ENCODE results near the gene ZNF469.
"Not testable (repeated sequence)": the region's sequence is repeated elsewhere in the genome, so short reads cannot be mapped to it uniquely, and the experiment has no call there.

ZNF469 gene

DNA sequence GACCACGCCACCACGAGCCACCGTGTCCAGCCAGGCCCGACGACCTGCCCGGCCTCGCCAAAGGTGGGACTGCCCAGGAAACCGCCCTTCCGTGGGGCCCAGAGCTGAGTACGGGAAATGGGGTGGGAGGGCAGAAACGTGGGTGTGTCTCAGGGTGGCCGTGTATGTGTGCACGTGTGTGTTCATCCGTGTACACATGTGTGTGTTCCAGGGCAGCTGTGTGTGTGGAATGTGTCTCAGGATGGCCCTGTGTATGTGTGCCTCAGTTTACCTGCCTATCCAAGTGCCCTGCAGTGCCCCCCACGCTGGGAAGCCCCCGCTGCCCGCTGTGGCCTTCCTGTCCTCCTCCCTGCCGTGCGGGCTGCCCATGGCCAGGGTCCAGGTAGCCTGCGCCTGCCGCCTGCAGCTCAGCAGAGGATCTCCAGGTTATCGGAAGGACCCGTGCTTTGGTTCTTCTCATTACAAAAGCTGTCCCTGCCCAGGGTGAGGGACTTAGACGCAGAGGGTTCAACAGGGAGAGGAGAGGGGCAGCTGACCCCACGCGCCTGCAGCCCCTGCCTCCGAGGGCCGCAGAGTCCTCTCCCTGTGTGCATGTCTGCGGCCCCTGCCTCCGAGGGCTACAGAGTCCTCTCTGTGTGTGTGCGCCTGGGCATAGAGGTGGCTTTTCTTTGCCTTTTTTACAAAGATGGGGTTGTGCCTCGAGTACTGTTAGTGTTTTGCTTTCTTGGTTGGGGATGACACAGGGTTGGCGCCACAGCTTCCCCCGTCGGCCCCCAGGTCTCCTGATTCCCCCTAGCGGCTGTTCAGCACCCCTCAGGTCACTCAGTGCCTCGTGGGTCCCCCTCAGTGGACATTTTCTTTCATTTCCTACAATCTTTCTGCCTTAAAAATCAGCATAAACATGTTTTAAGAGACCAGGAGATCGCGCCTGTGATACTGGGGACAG lies 23.6 kb downstream of the ZNF469 start:
- Histone ChIP-seq H3K4me1 (no peaks in the 10 kb centered on the region), H3K36me3 (replicated peaks) (no peaks in the 10 kb centered on the region), H3K4me3 (no peak overlapping the region), H3K27me3 (ENCODE audit: low read depth) (no peaks in the 10 kb centered on the region), H3K9me3 (no peaks in the 10 kb centered on the region)
- DNase-seq (ENCODE audit: low spot score in 2 of 2) = no peak
- in situ Hi-C loops (cut with MboI; ENCODE audit: low sequenced_read_pairs) = no loop called here

DNA sequence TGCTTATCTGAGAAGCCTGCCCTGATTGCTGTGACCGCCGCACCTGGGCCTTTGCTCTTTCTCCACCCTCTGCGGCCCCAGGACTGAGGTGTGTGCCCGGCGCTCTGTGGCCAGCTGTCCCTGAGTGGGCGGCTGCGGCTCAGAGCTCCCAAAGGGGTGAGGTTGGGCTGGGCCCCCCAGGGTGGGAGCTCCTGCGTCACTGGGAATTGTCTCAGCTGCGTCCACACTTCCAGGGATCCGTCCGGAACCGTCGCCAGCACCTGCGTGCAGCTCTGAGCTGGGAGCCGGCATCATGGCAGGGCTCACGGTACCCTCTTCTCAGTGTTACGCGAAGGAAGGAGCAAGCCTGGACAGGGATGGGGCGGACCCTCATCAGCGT lies 24.3 kb downstream of the ZNF469 start:
- Histone ChIP-seq H3K4me1 (no peaks in the 10 kb centered on the region), H3K9me3 (no peaks in the 10 kb centered on the region), H3K4me3 (no peak overlapping the region), H3K27me3 (ENCODE audit: low read depth) (no peaks in the 10 kb centered on the region), H3K36me3 (replicated peaks) (no peaks in the 10 kb centered on the region)
- DNase-seq (ENCODE audit: low spot score in 2 of 2) = no peak
- in situ Hi-C loops (cut with MboI; ENCODE audit: low sequenced_read_pairs) = no loop called here

DNA sequence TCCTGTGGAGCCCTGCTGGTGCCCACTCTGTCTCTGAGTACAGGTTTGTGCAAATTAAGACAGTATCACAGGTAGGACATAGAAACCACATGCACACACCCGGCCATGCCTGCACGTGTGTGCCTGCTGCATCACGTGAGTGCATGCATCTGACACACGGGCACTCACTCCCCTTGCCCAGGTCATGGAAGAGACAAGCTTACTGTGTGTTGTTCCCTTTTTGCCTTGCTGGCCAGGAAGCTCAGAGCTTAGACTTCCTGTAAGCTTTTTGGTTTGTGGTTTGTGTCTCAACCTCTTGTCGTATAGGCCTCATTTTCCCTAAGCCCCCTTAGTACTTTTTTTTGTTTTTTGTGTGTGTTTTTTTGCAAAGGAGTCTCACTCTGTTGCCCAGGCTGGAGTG lies 25.0 kb downstream of the ZNF469 start:
- Histone ChIP-seq H3K4me3 (no peak overlapping the region), H3K4me1 (no peaks in the 10 kb centered on the region), H3K9me3 (no peaks in the 10 kb centered on the region), H3K27me3 (ENCODE audit: low read depth) (no peaks in the 10 kb centered on the region), H3K36me3 (replicated peaks) (no peaks in the 10 kb centered on the region)
- in situ Hi-C loops (cut with MboI; ENCODE audit: low sequenced_read_pairs) = no loop called here
- no peak for DNase-seq (ENCODE audit: low spot score in 2 of 2)

DNA sequence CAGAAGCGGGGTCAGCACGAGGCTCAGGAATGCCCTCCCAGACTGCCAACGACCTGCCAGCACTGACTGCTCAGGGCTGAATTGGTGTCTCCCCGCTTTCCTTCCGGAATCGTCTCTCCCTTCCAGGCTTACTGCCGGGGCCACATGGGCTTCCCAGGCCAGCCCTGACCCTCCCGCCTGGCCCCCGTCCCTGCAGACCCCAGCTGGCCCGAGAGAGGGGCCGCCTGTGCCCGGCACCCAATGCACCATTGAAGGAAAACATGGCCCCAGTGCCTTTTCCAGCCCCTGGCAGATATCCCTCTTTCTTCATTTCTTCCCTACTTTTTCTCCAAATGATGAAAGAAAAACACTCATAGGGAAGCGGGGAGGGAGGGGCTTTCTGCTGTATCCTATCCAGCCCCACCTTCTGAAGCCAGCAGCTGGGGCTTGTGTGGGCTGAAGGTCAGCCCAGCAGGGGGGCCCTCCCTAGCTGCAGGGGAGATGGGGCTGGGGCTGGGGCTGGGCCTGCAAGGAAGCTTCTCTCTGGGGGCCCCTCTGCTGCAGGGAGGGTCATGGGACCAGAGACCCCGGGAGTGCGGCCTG lies 25.9 kb downstream of the ZNF469 start:
- Histone ChIP-seq H3K4me1 (no peaks in the 10 kb centered on the region), H3K36me3 (replicated peaks) (no peaks in the 10 kb centered on the region), H3K27me3 (ENCODE audit: low read depth) (no peaks in the 10 kb centered on the region), H3K9me3 (no peaks in the 10 kb centered on the region), H3K4me3 (no peak overlapping the region)
- DNase-seq (ENCODE audit: low spot score in 2 of 2) = no peak
- in situ Hi-C loops (cut with MboI; ENCODE audit: low sequenced_read_pairs) = no loop called here

DNA sequence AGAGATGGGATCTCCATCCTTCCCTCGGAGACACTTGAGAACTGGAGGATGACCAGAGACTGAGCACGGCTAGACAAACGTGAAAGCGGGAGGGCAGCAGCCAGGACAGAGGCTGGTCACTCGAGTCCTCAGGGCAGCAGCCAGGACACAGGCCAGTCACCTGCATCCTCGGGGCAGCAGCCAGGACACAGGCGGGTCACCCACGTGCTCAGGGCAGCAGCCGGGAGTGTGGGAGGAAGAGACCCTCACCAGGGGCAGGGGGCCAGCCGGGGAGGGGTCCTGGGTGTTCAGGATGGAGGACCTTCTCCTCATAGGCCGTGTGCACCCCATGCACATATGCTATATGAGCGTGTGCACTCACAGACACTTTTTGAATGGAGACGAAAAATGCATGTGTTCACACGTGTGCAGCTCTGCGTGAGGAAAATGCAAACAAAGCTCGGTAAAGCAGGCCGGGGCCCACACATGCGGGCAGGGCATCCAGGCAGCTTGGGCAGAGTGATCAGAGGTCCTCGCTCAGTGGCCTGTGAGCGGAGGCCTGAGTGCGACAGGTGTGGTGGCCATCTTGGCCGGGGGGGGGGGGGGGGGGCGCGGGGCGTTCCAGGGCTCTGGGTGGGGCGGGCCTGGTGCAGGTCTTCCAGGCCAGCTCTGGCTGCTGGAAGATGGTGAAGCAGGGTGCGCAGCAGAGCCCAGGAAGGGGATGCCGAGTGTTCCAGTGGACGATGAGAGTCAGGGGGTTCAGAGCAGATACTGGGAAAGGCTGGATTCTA lies 26.7 kb downstream of the ZNF469 start:
- DNase-seq (ENCODE audit: low spot score in 2 of 2) = no peak
- Histone ChIP-seq H3K4me3 (no peak overlapping the region), H3K9me3 (no peaks in the 10 kb centered on the region), H3K27me3 (ENCODE audit: low read depth) (no peaks in the 10 kb centered on the region), H3K36me3 (replicated peaks) (no peaks in the 10 kb centered on the region), H3K4me1 (no peaks in the 10 kb centered on the region)
- in situ Hi-C loops (cut with MboI; ENCODE audit: low sequenced_read_pairs) = no loop called here

DNA sequence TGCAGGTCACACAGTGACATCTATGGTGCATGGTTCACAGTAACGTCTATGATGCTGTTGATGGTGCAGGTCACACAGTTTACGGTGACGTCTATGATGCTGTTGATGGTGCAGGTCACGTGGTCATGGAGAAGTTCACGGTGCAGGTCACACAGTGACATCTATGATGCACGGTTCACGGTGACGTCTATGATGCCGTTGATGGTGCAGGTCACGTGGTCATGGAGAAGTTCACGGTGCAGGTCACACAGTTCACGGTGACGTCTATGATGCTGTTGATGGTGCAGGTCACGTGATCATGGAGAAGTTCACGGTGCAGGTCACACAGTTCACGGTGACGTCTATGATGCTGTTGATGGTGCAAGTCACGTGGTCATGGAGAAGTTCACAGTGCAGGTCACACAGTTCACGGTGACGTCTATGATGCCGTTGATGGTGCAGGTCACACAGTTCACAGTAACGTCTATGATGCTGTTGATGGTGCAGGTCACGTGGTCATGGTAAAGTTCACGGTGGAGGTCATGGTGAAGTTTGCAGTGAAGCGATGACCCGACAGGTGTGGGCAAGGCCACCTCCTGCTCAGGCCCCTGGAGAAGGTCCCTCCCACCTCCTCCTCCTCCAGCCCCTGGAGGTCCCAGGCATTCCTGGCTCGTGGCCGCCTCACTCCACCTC lies 27.7 kb downstream of the ZNF469 start:
- H3K9me3 ChIP-seq; H3K27me3 ChIP-seq (ENCODE audit: low read depth); DNase-seq (ENCODE audit: low spot score in 2 of 2); H3K4me1 ChIP-seq; H3K36me3 ChIP-seq (replicated peaks); in situ Hi-C loops (cut with MboI; ENCODE audit: low sequenced_read_pairs); H3K4me3 ChIP-seq: not testable (repeated sequence)

DNA sequence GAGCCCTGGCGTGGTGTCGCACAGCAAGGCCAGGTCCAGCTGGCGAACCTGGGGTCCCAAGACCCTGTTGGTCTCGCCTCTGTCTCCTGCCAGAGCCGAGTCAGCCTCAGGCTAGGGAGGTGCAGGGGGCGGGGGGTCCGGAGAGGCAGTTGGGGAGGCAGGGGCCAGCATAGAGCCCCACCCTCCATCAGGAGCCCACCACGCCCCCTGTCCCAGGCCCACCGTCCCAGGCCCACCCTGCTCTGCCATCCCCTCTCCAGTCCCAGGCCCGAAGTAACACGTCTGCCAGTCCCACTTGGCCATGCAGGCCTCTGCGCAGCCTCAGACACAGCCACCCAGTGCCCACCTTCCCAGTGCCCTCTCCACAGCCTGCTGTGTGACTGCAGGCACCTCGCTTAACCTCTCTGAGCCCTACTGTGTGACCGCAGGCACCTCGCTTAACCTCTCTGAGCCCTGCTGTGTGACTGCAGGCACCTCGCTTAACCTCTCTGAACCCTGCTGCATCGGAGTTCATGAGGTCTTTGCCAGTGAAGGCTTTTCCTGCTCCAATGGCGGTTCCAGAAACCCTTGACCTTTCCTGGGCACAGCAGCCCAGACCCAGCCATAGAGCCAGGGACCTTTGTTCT lies 29.3 kb downstream of the ZNF469 start:
- in situ Hi-C loops (cut with MboI; ENCODE audit: low sequenced_read_pairs) = no loop called here
- DNase-seq (ENCODE audit: low spot score in 2 of 2) = no peak
- Histone ChIP-seq H3K9me3 (no peaks in the 10 kb centered on the region), H3K36me3 (replicated peaks) (no peaks in the 10 kb centered on the region), H3K4me1 (no peaks in the 10 kb centered on the region), H3K4me3 (no peak overlapping the region), H3K27me3 (ENCODE audit: low read depth) (no peaks in the 10 kb centered on the region)

DNA sequence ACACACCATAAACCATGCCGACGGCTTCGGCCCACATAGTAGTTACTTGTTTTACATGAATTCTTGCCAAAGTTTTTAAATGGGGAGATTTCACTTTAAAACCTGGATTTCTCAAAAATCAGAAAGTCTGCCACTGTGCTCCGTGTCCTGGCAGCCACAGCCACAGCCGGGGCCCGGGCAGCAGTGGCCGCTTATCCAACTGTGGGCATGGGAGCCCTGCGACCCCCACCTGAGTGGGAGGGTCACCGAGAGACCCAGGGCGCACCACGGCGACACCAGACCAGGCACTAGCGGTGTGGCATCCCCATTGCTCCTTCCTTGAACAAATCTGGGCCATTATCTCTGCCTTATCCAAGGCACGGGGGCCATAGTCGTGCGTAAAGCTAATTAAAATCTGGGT lies 30.0 kb downstream of the ZNF469 start:
- DNase-seq (ENCODE audit: low spot score in 2 of 2) = no peak
- in situ Hi-C loops (cut with MboI; ENCODE audit: low sequenced_read_pairs) = no loop called here
- no peaks in the 10 kb centered on the region for H3K9me3 ChIP-seq
- no peaks in the 10 kb centered on the region for H3K27me3 ChIP-seq (ENCODE audit: low read depth)
- H3K4me3 ChIP-seq = no peak overlapping the region
- H3K36me3 ChIP-seq (replicated peaks) = no peaks in the 10 kb centered on the region
- no peaks in the 10 kb centered on the region for H3K4me1 ChIP-seq

DNA sequence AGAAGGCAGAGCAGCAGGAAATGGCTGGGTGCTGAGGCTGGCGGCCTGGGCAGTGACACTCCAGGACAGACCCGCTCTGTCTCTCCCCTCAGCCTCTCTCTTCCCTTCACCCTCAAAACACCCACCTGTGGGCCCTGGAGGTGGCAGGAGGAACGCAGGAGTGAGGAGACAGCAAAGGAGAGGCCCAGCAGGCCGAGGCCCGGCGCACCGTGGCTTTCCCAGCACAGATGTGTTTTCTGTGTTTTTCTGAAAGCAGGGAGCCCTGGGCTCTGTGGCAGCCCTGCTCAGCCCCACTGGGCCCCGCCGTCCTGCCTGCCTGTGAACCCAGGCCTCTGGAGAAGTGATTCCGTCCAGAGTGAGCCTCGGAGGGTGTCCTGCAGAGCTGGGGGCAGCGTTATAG lies 30.5 kb downstream of the ZNF469 start:
- no peaks in the 10 kb centered on the region for H3K9me3 ChIP-seq
- H3K36me3 ChIP-seq (replicated peaks) = no peaks in the 10 kb centered on the region
- no peaks in the 10 kb centered on the region for H3K4me1 ChIP-seq
- no peaks in the 10 kb centered on the region for H3K27me3 ChIP-seq (ENCODE audit: low read depth)
- no peak overlapping the region for H3K4me3 ChIP-seq
- in situ Hi-C loops (cut with MboI; ENCODE audit: low sequenced_read_pairs) = no loop called here
- no peak for DNase-seq (ENCODE audit: low spot score in 2 of 2)

DNA sequence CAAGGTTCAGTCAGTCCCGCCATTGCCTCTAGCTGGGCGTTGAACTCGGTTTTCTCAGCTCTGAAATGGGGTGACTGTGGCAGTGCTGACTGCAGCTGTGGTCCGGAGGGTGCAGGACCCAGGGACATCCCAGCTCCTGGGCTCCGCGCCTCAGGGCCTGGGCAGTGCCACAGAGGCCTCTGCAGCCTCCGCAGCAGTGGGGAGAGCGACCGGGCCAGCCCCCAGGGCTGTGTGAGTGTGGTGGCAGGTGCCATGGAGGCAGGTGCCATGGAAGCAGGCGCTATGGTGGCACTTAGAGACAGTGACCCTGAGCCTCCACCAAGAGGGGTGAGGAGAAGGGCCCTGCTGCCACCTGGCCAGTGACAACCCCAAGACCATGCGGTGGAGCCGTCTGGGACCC lies 30.9 kb downstream of the ZNF469 start:
- Histone ChIP-seq H3K36me3 (replicated peaks) (no peaks in the 10 kb centered on the region), H3K4me1 (no peaks in the 10 kb centered on the region), H3K27me3 (ENCODE audit: low read depth) (no peaks in the 10 kb centered on the region), H3K4me3 (no peak overlapping the region), H3K9me3 (no peaks in the 10 kb centered on the region)
- in situ Hi-C loops (cut with MboI; ENCODE audit: low sequenced_read_pairs) = no loop called here
- no peak for DNase-seq (ENCODE audit: low spot score in 2 of 2)

DNA sequence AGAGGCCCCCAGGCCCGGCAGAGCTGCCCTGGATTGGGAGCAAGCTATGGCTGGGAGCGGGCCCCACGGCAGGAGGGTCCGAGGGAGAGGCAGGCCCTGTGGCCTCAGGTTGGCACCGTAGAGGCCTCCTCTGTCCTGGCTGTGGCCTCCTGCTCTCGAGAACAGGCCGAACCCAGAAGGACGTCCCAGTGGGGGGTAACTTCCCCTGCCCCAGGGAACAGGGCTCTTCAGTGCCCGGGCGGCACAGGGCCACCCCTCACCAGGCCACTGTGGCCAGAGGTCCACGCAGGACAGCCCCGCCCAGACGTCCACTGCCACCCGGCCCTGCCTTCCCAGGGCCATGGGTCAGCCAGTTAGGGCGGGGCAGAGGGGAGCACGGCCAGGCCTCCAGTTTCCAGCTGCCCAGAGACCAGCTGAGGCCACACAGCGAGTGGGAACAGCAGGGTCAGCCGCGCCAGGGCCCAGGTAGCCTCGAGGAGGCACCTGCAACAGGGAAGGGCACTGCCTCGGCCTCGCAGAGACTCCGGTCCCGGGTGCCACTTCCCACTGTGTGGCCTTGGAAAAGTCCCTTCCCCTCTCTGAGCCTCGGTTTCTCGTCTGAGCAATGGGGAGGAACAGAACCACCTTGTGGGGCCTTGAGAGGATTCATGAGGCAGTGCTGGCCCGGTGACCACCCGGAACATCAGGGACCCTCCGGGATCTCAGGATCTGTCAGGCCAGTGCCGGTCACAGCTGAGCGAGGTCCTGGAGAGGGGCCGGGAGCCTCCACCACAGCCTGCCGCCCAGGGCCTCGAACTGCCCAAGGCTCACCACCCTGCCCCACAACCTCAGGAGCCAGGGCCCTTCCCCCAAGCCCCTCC lies 32.0 kb downstream of the ZNF469 start:
- in situ Hi-C loops (cut with MboI; ENCODE audit: low sequenced_read_pairs) = no loop called here
- DNase-seq (ENCODE audit: low spot score in 2 of 2) = no peak
- Histone ChIP-seq H3K27me3 (ENCODE audit: low read depth) (no peaks in the 10 kb centered on the region), H3K4me1 (no peaks in the 10 kb centered on the region), H3K36me3 (replicated peaks) (no peaks in the 10 kb centered on the region), H3K4me3 (no peak overlapping the region), H3K9me3 (no peaks in the 10 kb centered on the region)

DNA sequence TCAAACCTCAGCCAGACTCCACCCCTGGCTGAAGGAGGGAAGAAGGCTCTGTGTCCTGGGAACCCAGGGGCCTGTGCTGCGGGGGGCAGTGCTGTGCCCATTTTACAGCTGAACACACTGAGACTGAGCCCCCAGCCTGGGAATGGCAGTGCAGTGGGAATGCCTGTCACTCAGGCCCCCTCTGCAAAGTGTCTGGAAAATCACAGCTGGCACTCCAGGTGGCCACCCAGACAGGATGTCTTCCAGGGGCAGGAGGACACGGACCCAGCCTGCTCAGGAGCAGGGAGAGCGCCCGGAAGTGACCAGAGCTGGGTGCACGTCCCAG lies 32.6 kb downstream of the ZNF469 start:
- in situ Hi-C loops (cut with MboI; ENCODE audit: low sequenced_read_pairs) = no loop called here
- no peaks in the 10 kb centered on the region for H3K27me3 ChIP-seq (ENCODE audit: low read depth)
- H3K9me3 ChIP-seq = no peaks in the 10 kb centered on the region
- H3K4me1 ChIP-seq = no peaks in the 10 kb centered on the region
- DNase-seq (ENCODE audit: low spot score in 2 of 2) = no peak
- no peak overlapping the region for H3K4me3 ChIP-seq
- no peaks in the 10 kb centered on the region for H3K36me3 ChIP-seq (replicated peaks)

Data from HAP-1 (cell line).